IPS DF 4.7 (cell line): ENCODE data around the gene REEP6.
"Not testable (repeated sequence)": the region's sequence is repeated elsewhere in the genome, so short reads cannot be mapped to it uniquely, and the experiment has no call there.

ENCODE experiments used
- DNase-seq: peaks from one replicate; pipeline ENCODE4 v3.0.0-alpha.2; 2013; ENCODE audit warnings: low spot score; ENCODE audit errors: extremely low read depth

The REEP6 gene

GRCh38 chr19:1471515-1472160 lies 19.3 kb upstream of the REEP6 start:
- no peak for DNase-seq

DNA sequence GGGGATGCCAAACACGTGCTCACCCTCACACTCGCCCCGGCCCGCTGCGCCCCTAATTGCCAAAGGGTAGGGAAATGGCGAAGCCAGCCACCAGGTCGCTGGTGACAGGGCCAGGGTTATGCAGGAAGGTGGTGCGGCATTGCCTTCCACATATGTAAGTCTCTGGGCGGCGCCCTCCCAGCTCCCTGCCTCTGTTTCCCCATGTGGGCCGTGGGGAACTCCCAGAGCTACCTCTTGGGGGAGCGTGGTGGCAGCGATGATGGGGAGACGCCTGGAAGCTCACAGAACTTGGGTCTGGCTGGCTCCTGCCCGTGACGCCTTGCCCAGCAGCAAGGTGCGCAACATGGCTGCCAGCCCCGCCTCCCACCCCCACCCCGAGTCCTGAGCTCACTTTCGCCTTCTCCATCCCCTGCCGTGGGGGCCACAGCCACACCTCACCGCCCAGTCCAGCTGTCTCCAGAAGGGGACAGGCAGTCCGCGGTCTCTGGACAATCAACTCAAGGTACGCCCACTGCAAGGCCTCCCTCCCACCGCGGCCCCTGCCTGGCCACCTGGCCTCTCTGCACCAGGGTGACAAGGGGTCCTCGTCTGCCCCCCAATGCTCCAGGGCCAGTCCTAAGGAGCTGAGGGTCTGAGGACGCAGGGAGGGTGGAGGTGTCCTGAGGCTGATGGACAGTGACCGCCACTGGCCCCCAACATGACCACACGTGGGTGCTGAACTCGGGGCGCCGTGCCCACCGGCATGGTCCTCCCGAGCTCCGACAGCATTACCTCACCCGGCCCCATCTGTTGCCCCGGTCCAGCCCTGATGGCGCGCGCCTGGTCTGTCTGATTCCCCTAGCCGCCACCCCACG lies 18.5 kb upstream of the REEP6 start:
- DNase-seq, result no peak

GRCh38 chr19:1473085-1473851 lies 17.7 kb upstream of the REEP6 start:
- no peak for DNase-seq

DNA sequence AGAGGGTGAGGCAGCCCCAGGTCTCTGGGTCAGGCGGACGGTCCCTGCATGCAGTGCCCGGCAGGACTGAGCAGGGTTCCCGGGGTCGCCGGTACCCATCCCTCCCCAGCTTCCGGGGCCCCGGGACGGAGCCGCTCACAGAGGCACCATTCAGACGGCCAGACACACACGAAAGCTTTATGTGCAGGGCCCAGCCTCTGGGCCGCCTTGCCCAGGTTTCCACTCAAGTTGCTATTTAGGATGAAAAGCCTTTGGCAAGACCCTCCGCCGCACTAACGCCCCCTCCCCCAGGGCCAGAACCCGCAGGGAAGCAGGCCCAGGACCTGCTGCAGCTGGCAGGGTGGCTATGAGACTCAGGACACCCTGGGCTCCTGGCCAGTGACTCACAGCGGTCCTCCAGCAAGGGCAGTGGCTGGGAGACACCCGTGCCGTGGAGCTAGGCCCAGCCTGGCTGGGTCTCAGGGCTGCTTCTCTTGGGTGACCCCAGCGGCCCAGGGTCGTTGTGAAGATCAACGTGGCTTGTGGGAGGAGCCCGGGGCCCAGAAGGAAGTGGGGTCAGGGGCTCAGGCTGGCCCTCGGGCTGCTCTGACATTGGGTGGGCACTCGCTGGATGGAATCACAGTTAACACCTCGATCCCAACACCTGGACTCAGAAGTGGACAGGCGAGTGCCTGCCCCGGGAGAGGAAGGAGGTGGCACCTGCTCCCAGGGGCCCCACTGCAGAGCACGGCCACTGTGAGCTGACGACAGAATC lies 16.8 kb upstream of the REEP6 start:
- DNase-seq, result no peak

- DNase-seq, result no peak
Observed at GRCh38 chr19:1474765-1475351, 16.1 kb upstream of the REEP6 start.

DNA sequence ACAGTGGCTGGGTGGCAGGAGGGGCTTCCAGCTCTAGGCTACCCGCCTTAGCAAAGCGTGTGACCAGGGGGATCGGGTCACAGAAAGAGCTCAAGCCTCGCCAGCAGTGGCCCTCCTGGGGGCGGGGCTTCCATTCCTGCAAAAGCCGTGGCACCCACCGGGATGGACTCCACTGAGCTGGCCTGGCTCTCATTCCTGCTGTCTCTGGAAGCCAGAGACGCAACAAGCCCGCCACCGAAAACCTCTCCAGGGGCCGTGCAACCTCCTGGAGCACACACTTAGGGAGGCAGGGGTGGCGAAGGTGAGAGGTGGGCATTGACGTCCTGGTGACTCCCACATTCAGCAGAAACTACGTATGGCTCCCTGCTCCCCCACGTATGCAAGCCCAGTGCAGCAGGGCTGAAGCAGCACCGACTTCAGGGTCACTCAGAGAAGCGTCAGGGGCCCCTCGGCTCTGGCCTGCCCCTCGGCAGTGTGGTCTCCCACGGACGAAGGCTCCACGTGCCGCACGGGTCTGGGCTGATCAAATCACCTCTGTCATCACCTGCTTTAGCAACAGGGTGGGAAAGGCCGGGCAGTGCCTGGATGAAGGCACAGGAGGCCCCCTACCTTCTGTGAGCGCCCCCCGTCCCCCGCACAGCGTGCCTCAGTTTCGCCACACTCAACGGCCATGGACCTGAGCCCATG lies 15.1 kb upstream of the REEP6 start:
- no peak for DNase-seq

DNA sequence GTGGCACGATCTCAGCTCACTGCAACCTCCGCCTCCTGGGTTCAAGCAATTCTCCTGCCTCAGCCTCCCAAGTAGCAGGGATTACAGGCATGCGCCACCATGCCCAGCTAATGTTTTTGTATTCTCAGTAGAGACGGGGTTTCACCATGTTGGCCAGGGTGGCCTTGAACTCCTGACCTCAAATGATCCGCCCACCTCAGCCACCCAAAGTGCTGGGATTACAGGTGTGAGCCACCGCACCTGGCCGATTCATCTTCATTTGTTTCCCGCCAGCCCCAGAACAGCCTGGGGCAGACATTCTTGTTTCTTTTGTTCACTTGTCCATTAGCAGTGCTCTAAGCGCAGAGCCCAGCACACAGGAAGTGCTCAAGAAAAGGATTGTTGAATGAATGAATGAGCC lies 13.9 kb upstream of the REEP6 start:
- DNase-seq, result not testable (repeated sequence)

DNA sequence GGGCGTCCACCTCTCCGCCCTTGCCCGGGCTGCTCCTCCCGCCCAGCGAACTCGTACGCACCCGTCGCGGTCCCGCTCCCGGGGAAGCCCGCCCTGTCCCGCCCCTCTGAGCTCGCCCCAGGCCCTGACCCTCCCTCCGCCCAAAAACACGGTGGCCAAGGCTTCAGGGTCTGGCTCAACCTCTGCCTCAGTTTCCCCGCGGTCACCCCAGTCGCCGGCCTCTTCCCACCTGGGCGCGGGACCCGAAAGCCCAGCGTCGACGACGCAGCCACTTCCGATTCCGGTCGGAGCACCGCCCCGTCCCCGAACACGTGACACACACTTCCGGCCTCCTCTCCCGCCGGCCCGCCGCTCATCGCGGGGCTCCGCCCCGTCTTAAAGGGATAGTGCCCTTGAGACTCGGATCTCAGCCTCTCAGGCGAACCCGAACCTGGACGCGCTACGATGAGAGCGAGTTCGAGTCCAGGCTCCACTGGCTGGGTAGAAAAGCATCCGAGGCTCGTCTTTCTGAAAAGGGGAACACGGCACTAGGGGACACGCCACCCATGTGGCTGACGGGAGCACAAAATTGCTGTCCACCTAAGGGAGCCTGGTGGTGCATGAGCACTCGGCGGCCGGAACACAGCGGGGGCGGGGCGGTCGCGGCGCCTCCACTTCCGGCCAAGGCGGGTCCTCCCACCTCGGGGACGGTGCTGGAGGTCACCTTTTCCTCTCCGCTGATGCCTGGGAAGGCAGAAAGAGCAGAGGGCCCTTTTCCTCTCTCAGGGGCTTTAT lies 11.9 kb upstream of the REEP6 start, which contains the start of gene C19orf25:
Gene C19orf25, minus strand, starts transcription at position 282 of the 774 bp plus-strand sequence. CDS start 312 bp downstream, outside the sequence.
- DNase-seq, result no peak

DNA sequence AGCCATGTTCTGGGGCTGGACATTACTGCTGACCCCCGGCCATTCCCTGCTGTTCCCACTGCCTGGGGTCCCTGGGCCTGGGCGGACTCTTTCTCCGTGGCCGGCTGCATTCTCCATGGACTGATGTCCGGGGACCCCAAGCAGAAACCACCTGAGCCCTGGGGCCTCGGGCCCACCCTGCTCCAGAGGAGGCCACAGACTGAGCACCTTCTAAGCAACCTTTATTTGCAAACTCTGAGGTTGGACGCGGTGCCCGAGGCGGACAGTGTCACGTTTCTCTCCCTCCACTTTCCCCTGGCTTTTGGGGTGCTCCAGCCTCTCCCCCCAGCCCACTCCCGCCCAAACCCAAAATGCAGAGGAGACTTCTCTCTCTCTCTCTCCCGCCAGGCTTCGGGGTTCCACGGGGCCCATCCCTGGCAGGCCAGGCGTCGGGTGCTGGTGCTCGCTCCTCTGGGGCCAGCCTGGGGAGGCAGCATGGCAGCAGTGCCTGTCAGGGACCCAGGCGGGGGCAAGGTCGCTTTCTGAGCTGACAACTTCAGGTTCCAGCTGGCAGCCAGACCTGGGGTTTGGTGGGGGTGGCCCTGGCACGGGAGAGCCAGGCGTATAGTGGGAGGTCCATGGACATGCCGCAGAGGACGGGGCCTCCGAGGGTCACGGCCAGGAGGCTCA lies 9.6 kb upstream of the REEP6 start:
- no peak for DNase-seq

DNA sequence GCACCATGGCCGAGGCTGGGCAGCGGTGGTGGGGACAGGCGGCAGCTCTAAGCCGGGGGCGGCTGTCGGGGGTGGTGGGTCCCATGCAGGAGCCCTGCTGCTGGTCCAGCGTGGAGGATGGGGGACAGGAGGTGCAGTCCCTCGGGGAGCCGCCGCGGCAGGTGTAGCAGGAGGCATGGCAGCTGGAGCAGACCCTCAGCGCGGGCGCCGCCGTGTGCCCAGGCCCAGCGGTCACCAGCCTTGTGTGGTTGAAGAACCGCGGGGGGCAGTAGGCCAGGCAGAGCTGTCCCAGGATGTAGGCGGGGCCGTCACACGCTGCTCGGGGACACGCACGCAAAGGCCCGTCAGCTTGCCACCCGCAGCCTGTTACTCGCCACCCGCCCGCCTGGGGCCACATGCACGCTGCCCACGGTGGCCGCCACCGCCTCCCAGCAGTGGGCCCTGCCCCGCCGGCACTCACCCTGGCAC lies 9.1 kb upstream of the REEP6 start:
- no peak for DNase-seq

GRCh38 chr19:1482361-1483130 lies 8.4 kb upstream of the REEP6 start:
- DNase-seq, result no peak

- DNase-seq, result no peak
Observed at GRCh38 chr19:1483131-1483978, 7.6 kb upstream of the REEP6 start.

DNA sequence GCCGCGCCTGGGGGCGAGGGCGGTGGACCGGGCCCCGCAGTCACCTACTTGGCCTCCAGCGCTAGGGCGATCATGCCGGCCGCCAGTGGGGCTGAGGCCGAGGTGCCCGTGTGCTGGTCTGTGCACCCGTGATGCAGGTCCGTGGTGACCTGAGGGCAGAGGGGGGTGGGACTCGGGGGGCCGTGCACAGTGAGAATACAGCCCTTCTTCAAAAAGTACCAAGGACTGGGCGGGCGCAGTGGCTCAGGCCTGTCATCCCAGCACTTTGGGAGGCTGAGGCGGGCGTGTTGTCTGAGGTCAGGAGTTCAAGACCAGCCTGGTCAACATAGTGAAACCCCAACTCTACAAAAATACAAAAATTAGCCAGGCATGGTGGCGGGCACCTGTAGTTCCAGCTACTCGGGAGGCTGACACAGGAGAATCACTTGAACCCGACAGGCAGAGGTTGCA lies 7.0 kb upstream of the REEP6 start:
- DNase-seq, result no peak

- DNase-seq, result no peak
Observed at GRCh38 chr19:1486720-1487575, 4.0 kb upstream of the REEP6 start.

DNA sequence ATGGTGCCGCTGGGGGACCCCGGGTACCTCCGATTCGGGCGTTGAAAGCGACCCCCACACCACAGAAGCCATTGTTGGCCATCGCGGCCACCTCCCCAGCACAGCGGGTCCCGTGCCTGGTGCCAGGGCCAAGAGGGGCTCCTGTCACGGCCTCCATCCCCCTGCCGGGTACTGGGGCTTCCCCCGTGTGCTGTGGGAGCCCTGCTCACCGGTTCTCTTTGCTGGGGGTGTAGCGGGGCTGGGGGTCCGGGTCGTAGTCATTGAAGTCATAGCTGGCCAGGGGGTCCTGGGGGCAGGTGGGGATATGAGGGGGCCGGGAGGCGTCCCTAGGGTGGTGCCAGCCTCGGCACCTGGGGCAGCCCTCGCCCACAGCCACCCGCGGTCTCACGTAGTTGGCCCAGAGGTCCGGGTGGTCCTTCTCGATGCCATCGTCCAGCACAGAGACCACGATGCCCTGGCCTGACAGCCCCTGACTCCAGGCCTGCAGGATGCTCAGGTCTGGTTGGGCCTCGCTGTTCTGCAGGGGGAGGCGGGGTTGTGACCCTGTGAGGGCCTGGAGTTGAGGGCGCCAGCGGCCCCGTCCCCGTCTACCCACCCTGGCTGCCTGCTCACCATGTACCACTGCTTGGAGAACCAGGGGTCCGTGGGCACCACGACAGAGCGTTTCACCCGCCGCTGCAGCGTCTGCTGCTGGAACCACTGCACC lies 3.3 kb upstream of the REEP6 start:
- DNase-seq, result no peak

- DNase-seq, result no peak
Observed at GRCh38 chr19:1488282-1488601, 2.7 kb upstream of the REEP6 start.
